Fibroblast of peridontal ligament (primary cell): Measurements from ENCODE around the gene HS6ST3.
"Not testable (repeated sequence)": the region's sequence is repeated elsewhere in the genome, so short reads cannot be mapped to it uniquely, and the experiment has no call there.

ENCODE experiments used
- DNase-seq: peaks from one replicate; pipeline ENCODE4 v3.0.0-alpha.2; 2010; ENCODE audit errors: extremely low read depth

HS6ST3 gene

DNA sequence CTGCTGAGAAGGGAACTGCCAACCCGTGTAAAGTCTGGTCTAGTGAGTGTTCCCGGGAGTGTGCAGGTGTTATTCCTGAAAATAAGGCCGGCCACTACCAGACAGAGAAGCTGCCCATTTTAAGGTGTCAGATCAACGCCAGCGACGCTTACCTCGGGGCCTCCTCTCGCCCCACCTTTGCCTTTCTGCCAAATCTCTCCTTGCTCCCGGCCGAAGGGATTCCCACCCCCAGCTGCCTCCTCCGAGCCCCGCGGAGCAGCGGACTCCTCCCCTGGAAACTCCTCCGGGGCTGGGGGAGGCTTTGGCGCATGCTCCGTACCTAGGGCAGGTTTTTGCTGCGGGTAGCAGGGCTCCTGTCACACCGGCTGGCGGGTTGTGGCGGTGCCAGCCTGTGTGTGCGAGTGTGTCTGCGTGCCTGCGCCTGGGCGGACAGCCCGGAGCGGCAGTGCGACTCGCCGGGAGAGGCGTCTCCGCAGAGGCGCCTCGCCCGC is at the start of gene HS6ST3:
HS6ST3 (plus strand) TSS at position 359 of the 491 bp plus-strand sequence.
- DNase-seq, result no peak

- no peak for DNase-seq
These were observed 48.4 kb upstream of the HS6ST3 start for GRCh38 chr13:96041326-96042110.

DNA sequence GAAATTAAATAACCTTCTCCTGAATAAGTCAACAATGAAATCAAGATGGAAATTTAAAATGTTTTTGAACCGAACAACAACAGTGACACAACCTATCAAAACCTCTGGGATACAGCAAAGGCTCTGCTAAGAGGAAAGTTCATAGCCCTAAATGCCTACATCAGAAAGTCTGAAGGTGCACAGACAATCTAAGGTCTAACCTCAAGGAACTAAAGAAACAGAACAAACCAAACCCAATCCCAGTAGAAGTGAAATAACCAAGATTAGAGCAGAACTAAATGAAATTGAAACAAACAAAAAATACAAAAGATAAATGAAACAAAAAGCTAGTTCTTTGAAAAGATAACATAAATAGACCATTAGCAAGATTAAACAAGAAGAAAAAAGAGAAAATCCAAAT is 45.7 kb upstream of the HS6ST3 start:
- no peak for DNase-seq

- DNase-seq, result not testable (repeated sequence)
These were observed 43.3 kb upstream of the HS6ST3 start for GRCh38 chr13:96046449-96047126.

DNA sequence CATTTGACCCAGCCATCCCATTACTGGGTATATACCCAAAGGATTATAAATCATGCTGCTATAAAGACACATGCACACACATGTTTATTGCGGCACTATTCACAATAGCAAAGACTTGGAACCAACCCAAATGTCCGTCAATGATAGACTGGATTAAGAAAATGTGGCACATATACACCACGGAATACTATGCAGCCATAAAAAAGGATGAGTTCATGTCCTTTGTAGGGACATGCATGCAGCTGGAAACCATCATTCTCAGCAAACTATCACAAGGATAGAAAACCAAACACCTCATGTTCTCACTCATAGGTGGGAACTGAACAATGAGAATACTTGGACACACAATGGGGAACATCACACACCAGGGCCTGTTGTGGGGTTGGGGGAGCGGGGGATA is 39.0 kb upstream of the HS6ST3 start:
- DNase-seq, result not testable (repeated sequence)

DNA sequence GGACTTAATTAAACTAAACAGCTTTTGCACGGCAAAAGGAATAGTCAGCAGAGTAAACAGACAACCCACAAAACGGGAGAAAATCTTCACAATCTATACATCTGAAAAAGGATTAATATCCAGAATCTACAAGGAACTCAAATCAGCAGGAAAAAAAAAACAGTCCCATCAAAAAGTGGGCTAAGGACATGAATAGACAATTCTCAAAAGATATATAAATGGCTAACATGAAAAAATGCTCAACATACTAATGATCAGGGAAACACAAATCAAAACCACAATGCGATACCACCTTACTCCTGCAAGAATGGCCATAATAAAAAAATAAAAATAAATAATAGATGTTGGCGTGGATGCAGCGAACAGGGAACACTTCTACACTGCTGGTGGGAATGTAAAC is 38.4 kb upstream of the HS6ST3 start:
- DNase-seq, result not testable (repeated sequence)

- not testable (repeated sequence) for DNase-seq
These were observed 38.0 kb upstream of the HS6ST3 start for GRCh38 chr13:96051946-96052345.

GRCh38 chr13:96052656-96053002 is 37.3 kb upstream of the HS6ST3 start:
- peak; percentile 74 for DNase-seq

GRCh38 chr13:96053003-96053703 is 36.8 kb upstream of the HS6ST3 start, which contains the start of gene UGGT2:
Gene UGGT2, minus strand, starts transcription at chr13:96053401. Its CDS starts 89 bp downstream, at chr13:96053312.
- peak; percentile 92 for DNase-seq

DNA sequence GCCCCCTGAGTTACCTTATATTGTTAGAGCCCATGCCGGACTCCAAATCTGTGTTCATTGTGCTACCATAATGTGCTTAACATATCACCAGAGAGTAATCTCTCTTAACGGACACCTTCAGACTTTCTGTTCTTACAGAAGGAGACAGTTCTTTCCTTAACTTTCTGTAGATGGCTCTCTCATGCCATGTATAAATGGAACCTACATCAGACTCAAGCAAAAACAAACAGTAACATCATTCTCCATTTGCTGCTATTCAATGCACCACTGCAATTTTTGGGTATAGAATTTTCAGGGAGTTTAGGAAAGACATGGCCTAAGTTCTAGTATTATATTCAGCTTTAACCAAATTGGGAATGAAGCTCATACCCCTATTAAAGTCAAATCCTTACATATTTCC is 24.1 kb upstream of the HS6ST3 start:
- no peak for DNase-seq

DNA sequence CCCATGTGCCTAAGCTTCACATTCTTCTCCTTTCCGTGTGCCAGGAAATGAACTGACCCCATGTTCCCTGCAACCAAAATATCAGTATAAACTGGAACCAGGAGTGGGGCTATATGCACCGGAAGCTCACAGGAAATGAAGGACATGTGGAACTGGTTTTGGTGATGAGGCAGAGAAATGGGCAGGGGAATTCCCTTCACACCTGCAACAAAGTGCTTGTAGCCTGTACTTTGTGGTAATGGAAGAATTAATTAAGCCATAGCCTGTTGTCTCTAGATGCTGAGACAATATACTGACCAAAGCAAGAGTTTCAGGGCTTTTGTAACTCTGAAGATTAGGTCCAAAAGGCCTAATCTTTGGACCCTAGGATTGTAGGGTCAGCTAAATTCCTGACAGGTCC is 21.2 kb upstream of the HS6ST3 start:
- DNase-seq, result no peak

- no peak for DNase-seq
These were observed 18.4 kb upstream of the HS6ST3 start for GRCh38 chr13:96071504-96071903.

- no peak for DNase-seq
These were observed 17.5 kb upstream of the HS6ST3 start for GRCh38 chr13:96072392-96072791.

DNA sequence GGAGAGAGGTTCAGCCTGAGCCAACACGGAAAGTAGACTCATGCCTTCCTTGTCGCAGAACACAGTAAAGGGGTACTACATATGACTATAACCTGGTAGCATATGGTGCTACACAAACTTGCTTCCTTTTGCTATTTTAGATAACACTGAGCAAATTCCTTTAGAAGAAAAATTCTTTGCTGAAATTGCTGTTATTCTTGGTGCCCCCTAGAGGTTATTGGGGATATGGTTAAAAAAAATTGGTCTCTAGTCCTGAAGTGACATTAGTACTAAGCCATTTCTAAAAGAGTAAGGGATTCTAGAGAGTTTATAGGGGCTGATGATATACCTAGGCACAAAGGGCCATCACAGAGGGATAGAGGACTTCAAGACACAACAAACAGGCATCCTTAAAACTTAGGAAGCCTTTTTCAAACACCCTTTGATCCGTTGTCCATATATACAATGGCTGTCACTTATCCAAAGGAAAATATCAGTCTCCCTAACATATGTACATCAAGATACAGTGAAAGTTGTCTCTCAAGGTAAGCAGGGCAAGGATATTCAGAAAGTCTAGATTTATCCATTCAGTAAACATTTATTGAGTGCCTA is 13.9 kb upstream of the HS6ST3 start:
- peak; percentile 50 for DNase-seq

DNA sequence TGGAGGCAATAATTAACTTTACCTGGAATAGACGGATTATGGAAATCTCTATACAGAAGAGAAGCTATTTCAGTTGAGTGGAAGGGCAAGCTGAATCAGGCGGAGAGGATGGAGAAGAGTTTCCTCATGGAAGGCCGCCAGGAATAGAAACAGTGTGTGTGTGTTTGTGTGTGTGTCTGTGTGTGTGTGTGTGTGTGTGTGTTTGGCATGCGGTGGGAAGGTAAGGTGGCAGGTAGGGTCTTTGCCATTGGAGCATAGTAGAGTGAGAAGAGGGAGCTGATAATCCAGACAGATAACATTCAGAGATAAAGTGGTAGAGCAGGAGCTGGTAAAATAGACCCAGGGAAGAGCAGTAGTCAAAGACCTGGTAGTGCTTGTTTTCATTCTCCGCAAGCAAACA is 9.2 kb upstream of the HS6ST3 start:
- no peak for DNase-seq

DNA sequence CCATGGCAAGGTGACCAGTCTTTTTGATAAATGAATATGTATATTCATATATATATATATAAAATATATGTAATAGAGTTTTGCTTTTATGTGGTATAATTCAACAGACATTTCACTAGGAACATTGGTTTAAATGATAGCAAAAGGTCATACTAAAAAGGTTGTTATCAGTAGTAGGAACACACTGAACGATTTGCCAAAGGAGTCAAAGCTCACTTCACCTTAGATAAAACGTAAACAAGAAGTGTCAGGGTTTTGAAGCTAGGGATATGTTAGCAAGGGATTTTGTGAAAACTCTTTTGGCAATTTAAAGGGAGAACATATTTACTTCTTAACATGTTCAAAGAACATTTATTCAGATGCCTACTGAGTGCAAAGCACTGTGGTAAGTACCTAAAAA is 8.0 kb upstream of the HS6ST3 start:
- no peak for DNase-seq

DNA sequence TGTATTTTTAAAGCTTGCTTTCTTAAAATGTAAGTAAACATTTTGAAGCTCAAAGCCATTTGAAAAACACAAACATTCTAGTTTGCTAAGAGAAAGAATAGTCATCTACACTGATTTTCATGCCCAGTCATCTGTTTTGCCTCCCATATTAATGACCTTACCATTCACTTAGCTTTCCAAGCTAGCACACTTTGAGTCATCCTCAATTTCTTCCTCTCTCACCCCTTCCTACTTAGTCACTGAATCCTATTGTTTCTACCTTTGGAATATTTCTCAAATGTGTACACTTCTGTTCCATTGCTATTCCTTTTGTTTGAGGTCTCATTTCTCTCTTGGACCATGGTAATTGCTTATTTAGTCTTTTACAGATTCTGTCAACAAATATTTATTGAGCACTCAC is 7.3 kb upstream of the HS6ST3 start:
- no peak for DNase-seq

DNA sequence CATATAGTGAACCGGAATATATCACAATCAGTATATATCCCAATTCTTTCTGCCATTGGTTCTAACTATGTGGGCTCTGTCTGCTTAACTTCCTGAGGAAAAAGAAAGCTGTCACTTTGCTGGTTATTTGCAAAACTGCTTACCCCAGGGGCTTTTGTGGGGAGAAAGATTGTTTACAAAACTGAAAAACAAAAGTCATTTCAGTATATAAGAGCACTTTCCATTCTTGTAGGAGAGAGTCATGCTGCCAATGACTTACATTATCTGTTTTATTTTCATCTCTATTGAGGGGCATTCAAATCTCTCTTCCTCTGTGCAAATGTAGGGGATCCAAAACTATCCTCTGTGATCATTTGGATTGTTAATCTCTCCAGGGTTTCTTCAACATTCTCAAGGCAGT is 3.2 kb upstream of the HS6ST3 start:
- no peak for DNase-seq

GRCh38 chr13:96089139-96089538 is 768 bp upstream of the HS6ST3 start:
- no peak for DNase-seq

DNA sequence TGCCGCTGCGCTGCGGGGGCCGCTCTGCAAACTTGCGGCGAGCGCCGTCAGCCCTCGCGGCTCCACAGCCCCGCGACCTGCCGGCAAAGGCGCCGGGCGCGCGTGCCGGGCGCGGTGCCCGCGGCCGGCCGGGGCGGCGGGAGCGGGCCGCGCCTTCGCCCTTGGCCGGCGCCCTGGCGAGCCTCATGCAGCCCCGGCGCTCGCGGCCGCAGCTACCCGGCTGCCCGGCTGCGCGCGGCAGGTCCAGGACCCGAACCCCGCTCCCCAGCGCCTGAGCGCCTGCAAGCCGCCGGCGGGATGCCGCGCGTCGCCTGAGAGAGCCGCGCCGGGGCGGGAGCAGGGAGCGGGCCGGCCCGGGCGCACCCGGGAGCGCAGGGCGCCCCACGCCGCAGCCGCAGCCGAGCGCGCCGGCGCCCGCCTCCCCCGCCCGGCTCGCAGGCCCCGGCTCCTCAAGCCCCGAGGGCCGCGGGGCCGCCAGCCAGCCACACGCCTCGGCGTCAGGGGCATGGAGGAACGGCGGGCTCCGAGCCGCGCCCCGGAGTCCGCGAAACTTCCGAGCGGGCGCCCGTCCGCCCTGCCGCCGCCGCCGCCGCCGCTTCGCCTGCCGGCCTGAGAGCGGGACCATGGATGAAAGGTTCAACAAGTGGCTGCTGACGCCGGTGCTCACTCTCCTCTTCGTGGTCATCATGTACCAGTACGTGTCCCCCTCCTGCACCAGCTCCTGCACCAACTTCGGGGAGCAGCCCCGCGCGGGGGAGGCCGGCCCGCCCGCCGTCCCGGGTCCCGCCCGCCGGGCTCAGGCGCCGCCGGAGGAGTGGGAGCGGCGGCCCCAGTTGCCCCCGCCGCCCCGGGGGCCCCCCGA is 564 bp downstream of the HS6ST3 start:
- DNase-seq, result no peak
